ENCODE results near the gene DES.
A peak's percentile ranks its signal among the peaks of the same experiment; 100 is the strongest.

Gene DES

GRCh38 chr2:219474285-219475060, 56.3 kb downstream of the DES start:
- FAIRE-seq (no peak), DNase-seq (ENCODE audit: insufficient read length, low spot score) (no peak)
- TF ChIP-seq PAX5 (IDR thresholded peaks at IDR 0.05; ENCODE audit: insufficient read depth, low read length, severe bottlenecking): no peak
- TF ChIP-seq POU2F2 (IDR thresholded peaks at IDR 0.05; ENCODE audit: low read depth, low read length): no peak

- DNase-seq (ENCODE audit: insufficient read length, low spot score) (no peak), FAIRE-seq (no peak)
- no peak for TF ChIP-seq POU2F2 (IDR thresholded peaks at IDR 0.05; ENCODE audit: low read depth, low read length)
- TF ChIP-seq SPI1 (IDR thresholded peaks at IDR 0.05; ENCODE audit: low read depth, low read length): no peak
- no peak for TF ChIP-seq PAX5 (IDR thresholded peaks at IDR 0.05; ENCODE audit: insufficient read depth, low read length, severe bottlenecking)
- TF ChIP-seq POLR2A (IDR thresholded peaks at IDR 0.05; ENCODE audit: low read depth, low read length): no peak
- no peak for TF ChIP-seq POLR2AphosphoS5 (IDR thresholded peaks at IDR 0.05; ENCODE audit: low read depth, low read length)
- no peak for TF ChIP-seq TAF1 (IDR thresholded peaks at IDR 0.05; ENCODE audit: low read depth, low read length)
These were observed 57.1 kb downstream of the DES start for GRCh38 chr2:219475278-219475677.

GRCh38 chr2:219475697-219476651, 57.8 kb downstream of the DES start:
- DNase-seq (ENCODE audit: insufficient read length, low spot score) (peak; percentile 74), FAIRE-seq (peak; percentile 74)
- TF ChIP-seq TAF1 (IDR thresholded peaks at IDR 0.05; ENCODE audit: low read depth, low read length) (no peak), POLR2A (IDR thresholded peaks at IDR 0.05; ENCODE audit: low read depth, low read length) (no peak)

Data from GM12891 (cell line).